Subcutaneous adipose tissue (tissue), 4 donors: ENCODE data around the gene CYP46A1. TPM values are rescaled to one million over a fixed set of nuclear protein-coding genes. Genes with fewer than 3 reads are reported as not detected.

ENCODE experiments used
- CTCF ChIP-seq: fragments of 450-650 bp; IDR thresholded peaks from one replicate; pipeline ENCODE4 v1.5.1; 2016; ENCODE audit warnings: low read depth, mild to moderate bottlenecking, control low read depth, antibody characterized with exemption, moderate library complexity
- total RNA-seq, 4 donors: library from RNA; depleted of rRNA; stranded (reverse); fragments of >200 nt; gene quantifications; one replicate each; pipeline ENCODE4 v1.1.0, GENCODE V29; 2016

Gene CYP46A1
- total RNA-seq, 4 donors from 2014 or later: 0.82 to 2.1 (median 1.1) TPM

GRCh38 chr14:99659333-99659741 lies 24.8 kb upstream of the CYP46A1 start:
- TF ChIP-seq CTCF: no peak

GRCh38 chr14:99660006-99660566 lies 24.0 kb upstream of the CYP46A1 start:
- TF ChIP-seq CTCF: no peak

- no peak for TF ChIP-seq CTCF
Measured at GRCh38 chr14:99660794-99661193, 23.3 kb upstream of the CYP46A1 start.

GRCh38 chr14:99662846-99663245 lies 21.3 kb upstream of the CYP46A1 start:
- no peak for TF ChIP-seq CTCF

GRCh38 chr14:99663386-99664057 lies 20.6 kb upstream of the CYP46A1 start:
- no peak for TF ChIP-seq CTCF

- no peak for TF ChIP-seq CTCF
Measured at GRCh38 chr14:99664058-99664936, 19.8 kb upstream of the CYP46A1 start.

GRCh38 chr14:99664937-99665273 lies 19.2 kb upstream of the CYP46A1 start:
- no peak for TF ChIP-seq CTCF
